D721Med (cell line): ENCODE data around the gene LMBRD2.
A peak's percentile ranks its signal among the peaks of the same experiment; 100 is the strongest.
"Not testable (repeated sequence)": the region's sequence is repeated elsewhere in the genome, so short reads cannot be mapped to it uniquely, and the experiment has no call there.

Source experiments
- DNase-seq: peaks from one replicate; pipeline ENCODE4 v3.0.0; 2011; ENCODE audit warnings: low spot score; ENCODE audit not compliant: insufficient read length
- FAIRE-seq: peaks from 2 replicates; lab custom pipeline; 2011; peaks lifted over from hg19 to GRCh38; lab: Jason Lieb, UNC
- TF ChIP-seq, protein P1 (sequence below): IDR thresholded peaks from 2 replicates; pipeline ENCODE4 v1.5.1; 2012; ENCODE audit warnings: mild to moderate bottlenecking, control low read depth; ENCODE audit not compliant: insufficient read depth; ENCODE audit errors: missing control alignments

Gene LMBRD2

DNA sequence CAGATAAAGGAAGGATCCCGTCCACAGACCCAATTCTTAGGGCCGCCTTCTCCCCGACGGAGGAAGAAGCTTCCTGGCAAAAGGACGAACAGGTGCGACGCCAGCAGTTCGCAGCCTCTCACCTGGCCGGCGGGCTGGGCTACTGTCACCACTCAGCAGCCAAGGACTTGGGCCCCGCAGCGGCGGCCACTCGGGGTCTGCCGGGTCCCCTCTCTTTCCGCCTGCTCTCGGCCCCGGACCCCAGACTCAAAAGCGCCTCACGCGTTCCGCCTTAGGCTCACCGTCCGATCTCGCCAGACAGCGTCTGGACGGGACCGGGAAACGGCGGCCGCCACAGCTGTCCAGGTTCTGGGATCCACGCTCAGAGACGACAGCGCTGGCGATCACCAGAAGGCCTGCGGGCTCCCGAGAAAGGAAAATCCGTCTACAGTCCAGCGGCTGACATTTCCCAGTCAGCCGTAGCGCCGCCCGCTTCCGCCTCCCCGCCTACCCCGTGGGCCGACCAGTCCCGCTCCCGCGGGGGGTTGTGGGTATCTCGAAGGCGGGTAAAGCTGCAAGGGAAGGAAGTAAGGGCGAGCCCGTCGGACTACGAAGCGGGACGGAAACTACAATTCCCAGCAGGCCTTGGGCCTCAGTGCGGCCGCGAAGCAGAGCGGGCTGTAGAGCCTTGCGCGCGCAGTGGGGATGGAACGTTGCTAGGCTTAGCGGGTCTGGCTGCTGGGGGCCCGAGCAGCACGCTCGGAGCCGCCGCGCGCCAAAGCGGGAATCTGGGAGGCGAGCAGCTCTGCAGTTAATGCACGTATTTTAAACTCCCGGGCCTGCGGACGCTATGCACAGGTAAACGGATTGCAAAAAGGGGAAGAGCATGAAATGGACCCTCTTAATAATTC, at the start of gene LMBRD2, which contains the start of gene SKP2:
Gene LMBRD2 (minus strand): TSS at position 454 of the 890 bp plus-strand sequence. CDS start 8,538 bp downstream, outside the sequence.
Gene SKP2 (plus strand): TSS at position 678 of the 890 bp plus-strand sequence. CDS start 152 bp downstream, at position 830.
- TF ChIP-seq, protein P1, sequence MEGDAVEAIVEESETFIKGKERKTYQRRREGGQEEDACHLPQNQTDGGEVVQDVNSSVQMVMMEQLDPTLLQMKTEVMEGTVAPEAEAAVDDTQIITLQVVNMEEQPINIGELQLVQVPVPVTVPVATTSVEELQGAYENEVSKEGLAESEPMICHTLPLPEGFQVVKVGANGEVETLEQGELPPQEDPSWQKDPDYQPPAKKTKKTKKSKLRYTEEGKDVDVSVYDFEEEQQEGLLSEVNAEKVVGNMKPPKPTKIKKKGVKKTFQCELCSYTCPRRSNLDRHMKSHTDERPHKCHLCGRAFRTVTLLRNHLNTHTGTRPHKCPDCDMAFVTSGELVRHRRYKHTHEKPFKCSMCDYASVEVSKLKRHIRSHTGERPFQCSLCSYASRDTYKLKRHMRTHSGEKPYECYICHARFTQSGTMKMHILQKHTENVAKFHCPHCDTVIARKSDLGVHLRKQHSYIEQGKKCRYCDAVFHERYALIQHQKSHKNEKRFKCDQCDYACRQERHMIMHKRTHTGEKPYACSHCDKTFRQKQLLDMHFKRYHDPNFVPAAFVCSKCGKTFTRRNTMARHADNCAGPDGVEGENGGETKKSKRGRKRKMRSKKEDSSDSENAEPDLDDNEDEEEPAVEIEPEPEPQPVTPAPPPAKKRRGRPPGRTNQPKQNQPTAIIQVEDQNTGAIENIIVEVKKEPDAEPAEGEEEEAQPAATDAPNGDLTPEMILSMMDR = no peak
- FAIRE-seq (no peak), DNase-seq (peak; percentile 74)

DNA sequence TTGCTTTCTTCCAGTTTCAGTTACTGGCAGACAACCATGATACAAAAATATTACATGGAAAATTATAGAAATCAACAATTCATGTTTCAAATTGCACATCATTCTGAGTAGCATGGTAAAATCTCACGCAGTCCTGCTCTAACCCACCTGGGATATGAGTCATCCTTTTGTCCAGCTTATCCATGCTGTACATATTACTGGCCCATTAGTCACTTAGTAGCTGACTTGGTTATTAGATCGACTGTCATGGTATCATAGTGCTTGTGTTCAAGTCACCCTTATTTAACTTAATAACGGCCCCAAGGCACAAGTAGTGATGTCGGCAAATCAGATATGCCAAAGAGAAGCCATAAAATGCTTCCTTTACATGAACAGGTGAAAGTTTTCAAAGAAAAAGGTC, 48.8 kb upstream of the LMBRD2 start:
- TF ChIP-seq, protein P1 = no peak
- DNase-seq (no peak), FAIRE-seq (no peak)

GRCh38 chr5:36199620-36200019, 47.9 kb upstream of the LMBRD2 start:
- DNase-seq = no peak

DNA sequence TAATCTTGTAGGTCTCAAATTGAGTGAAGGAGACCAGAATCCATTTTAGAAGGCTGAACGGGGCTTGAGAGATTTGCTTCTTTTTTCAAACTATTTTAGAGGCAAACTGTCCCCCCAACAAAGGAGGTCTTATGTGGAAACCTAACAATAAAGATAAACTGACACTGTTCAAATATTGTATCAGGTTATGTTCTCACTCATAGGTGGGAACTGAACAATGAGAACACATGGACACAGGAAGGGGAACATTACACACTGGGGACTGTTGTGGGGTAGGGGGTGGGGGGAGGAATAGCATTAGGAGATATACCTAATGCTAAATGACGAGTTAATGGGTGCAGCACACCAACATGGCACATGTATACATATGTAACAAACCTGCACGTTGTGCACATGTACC, 47.1 kb upstream of the LMBRD2 start:
- not testable (repeated sequence) for DNase-seq, FAIRE-seq

More at GRCh38 chr5:36199620-36200019, 47.9 kb upstream of the LMBRD2 start:
- TF ChIP-seq, protein P1 = no peak
- FAIRE-seq = no peak

DNA sequence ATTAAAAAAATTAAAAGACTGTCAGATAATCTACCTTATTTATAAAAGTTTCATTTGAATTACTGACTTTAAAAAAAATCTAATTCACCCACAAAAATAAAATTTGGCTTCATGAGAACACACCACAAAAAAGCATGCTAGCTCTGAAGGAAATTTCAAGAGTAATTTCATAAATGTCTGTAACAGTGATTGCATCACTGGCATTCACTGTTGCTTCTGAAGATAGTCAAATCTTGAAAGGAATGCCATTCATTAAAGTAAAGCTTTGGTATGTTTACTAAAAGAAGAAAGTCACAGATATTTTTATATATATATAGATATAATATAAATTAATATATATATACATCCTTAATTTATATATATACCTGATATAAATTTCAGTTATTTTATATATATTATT, 46.6 kb upstream of the LMBRD2 start:
- no peak for DNase-seq
- TF ChIP-seq, protein P1 = no peak
- FAIRE-seq = no peak

DNA sequence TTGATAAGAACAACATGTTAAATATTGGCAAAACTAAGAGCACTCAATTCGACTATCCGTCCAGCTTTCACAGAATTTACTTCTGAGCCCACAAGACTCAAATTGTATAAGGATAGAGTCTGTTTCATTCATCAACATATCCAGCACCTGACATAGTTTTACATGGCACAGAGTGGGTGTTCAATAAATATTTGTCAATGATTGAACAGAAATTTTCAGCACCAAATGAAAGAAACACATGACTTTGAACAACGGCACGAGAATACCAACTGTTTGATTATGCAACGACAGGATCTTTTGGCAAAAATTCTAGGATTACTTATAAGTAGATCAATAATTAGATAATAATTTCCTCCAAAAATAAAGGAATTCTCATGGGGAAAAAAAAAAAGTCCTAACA, 42.1 kb upstream of the LMBRD2 start:
- DNase-seq (no peak), FAIRE-seq (peak; percentile 11)

GRCh38 chr5:36184408-36184807, 32.7 kb upstream of the LMBRD2 start:
- DNase-seq, FAIRE-seq: not testable (repeated sequence)

More for the DNA sequence above, 42.1 kb upstream of the LMBRD2 start:
- TF ChIP-seq, protein P1 = no peak

- no peak for FAIRE-seq
- DNase-seq = no peak
- TF ChIP-seq, protein P1 = no peak
These were observed 30.1 kb upstream of the LMBRD2 start for GRCh38 chr5:36181774-36182173.
